ENCODE results near the gene GRK5. TPM values are rescaled to one million over a fixed set of nuclear protein-coding genes. Genes with fewer than 3 reads are reported as not detected.

GRK5 gene
- total RNA-seq, 1 donor: 10.6 TPM

GRCh38 chr10:119370111-119370741 is 162.9 kb downstream of the GRK5 start:
- no peak overlapping the region for H3K4me3 ChIP-seq (ENCODE audit: low read length)
- H3K4me1 ChIP-seq (ENCODE audit: insufficient read depth, low read length): peaks cover 46% of the 10 kb centered on the region
- no peaks in the 10 kb centered on the region for H3K27me3 ChIP-seq (ENCODE audit: insufficient read depth, low read length)
- H3K9me3 ChIP-seq (ENCODE audit: low read depth, low read length): no peaks in the 10 kb centered on the region

- H3K4me1 ChIP-seq (ENCODE audit: insufficient read depth, low read length): peaks cover 46% of the 10 kb centered on the region
- H3K9me3 ChIP-seq (ENCODE audit: low read depth, low read length): no peaks in the 10 kb centered on the region
- H3K27me3 ChIP-seq (ENCODE audit: insufficient read depth, low read length): no peaks in the 10 kb centered on the region
- no peak overlapping the region for H3K4me3 ChIP-seq (ENCODE audit: low read length)
Measured at GRCh38 chr10:119370972-119371703, 163.8 kb downstream of the GRK5 start.

GRCh38 chr10:119371704-119372663 is 164.6 kb downstream of the GRK5 start:
- peaks cover 46% of the 10 kb centered on the region for H3K4me1 ChIP-seq (ENCODE audit: insufficient read depth, low read length)
- H3K9me3 ChIP-seq (ENCODE audit: low read depth, low read length): no peaks in the 10 kb centered on the region
- no peaks in the 10 kb centered on the region for H3K27me3 ChIP-seq (ENCODE audit: insufficient read depth, low read length)
- H3K4me3 ChIP-seq (ENCODE audit: low read length): no peak overlapping the region

GRCh38 chr10:119373294-119374102 is 166.1 kb downstream of the GRK5 start:
- Histone ChIP-seq H3K4me1 (ENCODE audit: insufficient read depth, low read length) (peaks cover 41% of the 10 kb centered on the region), H3K4me3 (ENCODE audit: low read length) (no peak overlapping the region), H3K9me3 (ENCODE audit: low read depth, low read length) (no peaks in the 10 kb centered on the region), H3K27me3 (ENCODE audit: insufficient read depth, low read length) (no peaks in the 10 kb centered on the region)

- H3K9me3 ChIP-seq (ENCODE audit: low read depth, low read length): no peaks in the 10 kb centered on the region
- peaks cover 34% of the 10 kb centered on the region for H3K4me1 ChIP-seq (ENCODE audit: insufficient read depth, low read length)
- no peak overlapping the region for H3K4me3 ChIP-seq (ENCODE audit: low read length)
- no peaks in the 10 kb centered on the region for H3K27me3 ChIP-seq (ENCODE audit: insufficient read depth, low read length)
Measured at GRCh38 chr10:119374236-119374635, 166.9 kb downstream of the GRK5 start.

GRCh38 chr10:119375574-119376272 is 168.4 kb downstream of the GRK5 start:
- H3K9me3 ChIP-seq (ENCODE audit: low read depth, low read length): no peaks in the 10 kb centered on the region
- H3K27me3 ChIP-seq (ENCODE audit: insufficient read depth, low read length): no peaks in the 10 kb centered on the region
- H3K4me3 ChIP-seq (ENCODE audit: low read length): no peak overlapping the region
- H3K4me1 ChIP-seq (ENCODE audit: insufficient read depth, low read length): peaks cover 21% of the 10 kb centered on the region

GRCh38 chr10:119377451-119377957 is 170.1 kb downstream of the GRK5 start:
- Histone ChIP-seq H3K9me3 (ENCODE audit: low read depth, low read length) (no peaks in the 10 kb centered on the region), H3K4me3 (ENCODE audit: low read length) (no peak overlapping the region), H3K27me3 (ENCODE audit: insufficient read depth, low read length) (no peaks in the 10 kb centered on the region), H3K4me1 (ENCODE audit: insufficient read depth, low read length) (peaks cover 12% of the 10 kb centered on the region)

- Histone ChIP-seq H3K4me3 (ENCODE audit: low read length) (no peak overlapping the region), H3K4me1 (ENCODE audit: insufficient read depth, low read length) (peaks cover 15% of the 10 kb centered on the region), H3K9me3 (ENCODE audit: low read depth, low read length) (no peaks in the 10 kb centered on the region), H3K27me3 (ENCODE audit: insufficient read depth, low read length) (no peaks in the 10 kb centered on the region)
Measured at GRCh38 chr10:119377958-119378736, 170.8 kb downstream of the GRK5 start.

- Histone ChIP-seq H3K4me1 (ENCODE audit: insufficient read depth, low read length) (peaks cover 16% of the 10 kb centered on the region), H3K27me3 (ENCODE audit: insufficient read depth, low read length) (no peaks in the 10 kb centered on the region), H3K4me3 (ENCODE audit: low read length) (no peak overlapping the region), H3K9me3 (ENCODE audit: low read depth, low read length) (no peaks in the 10 kb centered on the region)
Measured at GRCh38 chr10:119378737-119379067, 171.3 kb downstream of the GRK5 start.

GRCh38 chr10:119379466-119380071 is 172.2 kb downstream of the GRK5 start:
- Histone ChIP-seq H3K9me3 (ENCODE audit: low read depth, low read length) (no peaks in the 10 kb centered on the region), H3K27me3 (ENCODE audit: insufficient read depth, low read length) (no peaks in the 10 kb centered on the region), H3K4me3 (ENCODE audit: low read length) (no peak overlapping the region), H3K4me1 (ENCODE audit: insufficient read depth, low read length) (peaks cover 13% of the 10 kb centered on the region)

- no peak overlapping the region for H3K4me3 ChIP-seq (ENCODE audit: low read length)
- H3K27me3 ChIP-seq (ENCODE audit: insufficient read depth, low read length): no peaks in the 10 kb centered on the region
- peaks cover 13% of the 10 kb centered on the region for H3K4me1 ChIP-seq (ENCODE audit: insufficient read depth, low read length)
- H3K9me3 ChIP-seq (ENCODE audit: low read depth, low read length): no peaks in the 10 kb centered on the region
Measured at GRCh38 chr10:119383174-119383856, 175.9 kb downstream of the GRK5 start.

GRCh38 chr10:119384127-119384526 is 176.8 kb downstream of the GRK5 start:
- peaks cover 13% of the 10 kb centered on the region for H3K4me1 ChIP-seq (ENCODE audit: insufficient read depth, low read length)
- H3K4me3 ChIP-seq (ENCODE audit: low read length): no peak overlapping the region
- no peaks in the 10 kb centered on the region for H3K27me3 ChIP-seq (ENCODE audit: insufficient read depth, low read length)
- H3K9me3 ChIP-seq (ENCODE audit: low read depth, low read length): no peaks in the 10 kb centered on the region
